HepG2 (cell line): ENCODE measurements around the gene THRB. TPM values are rescaled to one million over a fixed set of nuclear protein-coding genes. Genes with fewer than 3 reads are reported as not detected.
A peak's percentile ranks its signal among the peaks of the same experiment; 100 is the strongest.

ENCODE experiments used
- AFF4 ChIP-seq: sonication (generic); formaldehyde crosslinking; IDR thresholded peaks from 2 replicates; pipeline ENCODE4 v1.4.0; 2020; ENCODE audit warnings: missing genetic modification reagents
- DNMT1 ChIP-seq: sonication (generic); formaldehyde crosslinking; IDR thresholded peaks from 2 replicates; pipeline ENCODE4 v1.5.1; 2020; ENCODE audit warnings: mild to moderate bottlenecking, missing genetic modification reagents
- GFI1 ChIP-seq: sonication (generic); formaldehyde crosslinking; IDR thresholded peaks from 2 replicates; pipeline ENCODE4 v1.5.0; 2020; ENCODE audit warnings: missing genetic modification reagents, mild to moderate bottlenecking, borderline replicate concordance
- HOXA5 ChIP-seq: sonication (generic); formaldehyde crosslinking; IDR thresholded peaks from 2 replicates; pipeline ENCODE4 v1.4.0; 2020; ENCODE audit warnings: missing genetic modification reagents
- IRF2 ChIP-seq: IDR thresholded peaks from 2 replicates; pipeline ENCODE4 v1.6.1; 2018; ENCODE audit warnings: missing genetic modification reagents, missing compliant biosample characterization
- JUNB ChIP-seq: sonication (generic); formaldehyde crosslinking; IDR thresholded peaks from 2 replicates; pipeline ENCODE4 v1.8.0; 2022; ENCODE audit warnings: missing genetic modification reagents, mild to moderate bottlenecking, borderline replicate concordance
- MAFG ChIP-seq: sonication (generic); formaldehyde crosslinking; IDR thresholded peaks from 2 replicates; pipeline ENCODE4 v1.5.1; 2020; ENCODE audit warnings: mild to moderate bottlenecking, missing genetic modification reagents
- MEIS2 ChIP-seq: sonication (generic); formaldehyde crosslinking; IDR thresholded peaks from 2 replicates; pipeline ENCODE4 v1.9.0; 2021; ENCODE audit warnings: mild to moderate bottlenecking, missing genetic modification reagents
- MYC ChIP-seq: sonication (generic); formaldehyde crosslinking; IDR thresholded peaks from 2 replicates; pipeline ENCODE4 v1.9.0; 2021; ENCODE audit warnings: missing genetic modification reagents, borderline replicate concordance
- PHF5A ChIP-seq: IDR thresholded peaks from one replicate; pipeline ENCODE4 v1.6.1; 2018; ENCODE audit warnings: low read depth, missing genetic modification reagents; ENCODE audit not compliant: unreplicated experiment
- POGK ChIP-seq: sonication (generic); formaldehyde crosslinking; conservative IDR thresholded peaks from 2 replicates; pipeline ENCODE4 v1.8.0; 2022; ENCODE audit warnings: mild to moderate bottlenecking, moderate library complexity, missing genetic modification reagents
- RAD21 ChIP-seq: fragments of 450-650 bp; formaldehyde crosslinking; IDR thresholded peaks from 2 replicates; pipeline ENCODE4 v1.5.0; 2020; ENCODE audit warnings: mild to moderate bottlenecking
- SOX5 ChIP-seq: IDR thresholded peaks from 2 replicates; pipeline ENCODE4 v1.6.1; 2016; ENCODE audit warnings: borderline replicate concordance
- ZNF777 ChIP-seq: sonication (generic); formaldehyde crosslinking; IDR thresholded peaks from 2 replicates; pipeline ENCODE4 v1.4.0; 2020; ENCODE audit warnings: missing genetic modification reagents
- ZSCAN9 ChIP-seq: IDR thresholded peaks from 2 replicates; pipeline ENCODE4 v1.6.1; 2016; ENCODE audit warnings: borderline replicate concordance
- polyA plus RNA-seq, 8 experiments: library from polyadenylated mRNA; depleted of rRNA in 3 of 8; stranded (reverse) in 7 of 8; unstranded in 1 of 8; fragments of >200 nt; fragmentation: Illumina TruSeq in 4 of 8; extraction: Trizol in 4 of 8; gene quantifications; 2 replicates each; pipeline versions ENCODE4 v1.2.1 to v1.2.3, GENCODE V29; 2011 to 2016; ENCODE audit warnings: low read depth in 4 of 8, missing spikeins in 1 of 8, mixed read lengths in 1 of 8; ENCODE audit not compliant: insufficient read depth in 1 of 8
- total RNA-seq, 5 experiments: library from RNA; depleted of rRNA; stranded (reverse); fragments of >200 nt; fragmentation: Illumina TruSeq; extraction: Trizol; gene quantifications; 2 replicates each; pipeline ENCODE4 v1.2.3, GENCODE V29; 2016; ENCODE audit warnings: low read depth in 1 of 5
- TF ChIP-seq, protein P1 (sequence below): sonication (generic); formaldehyde crosslinking; conservative IDR thresholded peaks from 2 replicates; pipeline ENCODE4 v1.8.0; 2022; ENCODE audit warnings: low read depth, missing genetic modification reagents

The THRB gene
- total and polyA plus RNA-seq, 2 of the 13 experiments (the other 11 are each of a cell fraction or from before 2014, with no cell fraction given), result 4.7 to 22.7 TPM

DNA sequence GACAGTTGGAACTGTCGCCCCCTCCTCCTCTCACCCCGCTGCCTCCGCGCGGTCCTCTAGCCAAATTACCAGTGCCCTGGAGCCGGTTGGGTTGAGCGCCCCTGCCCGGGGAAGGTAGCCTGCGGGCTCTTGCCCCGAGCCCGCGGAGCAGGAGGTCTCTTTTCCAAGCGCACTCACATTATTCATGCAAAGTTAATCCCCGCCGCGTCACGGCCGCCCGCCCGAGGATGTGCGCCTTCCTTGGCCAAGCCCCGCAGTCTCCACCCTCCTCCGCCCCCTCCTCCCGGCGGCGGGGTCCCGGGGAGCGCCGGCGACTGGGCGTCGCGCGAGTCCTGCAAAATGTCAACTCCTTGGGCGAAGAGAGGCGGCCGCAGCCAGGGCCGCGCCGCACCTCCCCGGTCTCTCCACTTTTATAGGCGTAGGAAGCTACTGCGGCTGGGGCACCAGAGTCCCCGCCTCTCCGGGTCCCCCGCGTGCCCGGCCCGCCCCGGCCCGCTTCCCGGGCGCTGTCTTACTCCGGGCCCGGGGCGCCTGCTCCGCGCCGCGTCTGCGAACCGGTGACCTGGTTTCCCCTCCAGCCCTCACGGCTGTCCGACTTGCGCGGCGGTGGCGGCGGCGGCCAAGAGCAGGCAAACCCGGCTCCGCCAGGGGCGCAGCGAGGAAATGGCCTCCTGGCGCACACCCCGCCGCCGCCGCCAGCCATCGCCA, at the start of gene THRB (continued):
- TF ChIP-seq GFI1 (no peak; the same call in 1 of the 2 replicates), IRF2 (no peak), HOXA5 (peak; percentile 67), DNMT1 (CRISPR knock-in tag) (no peak), PHF5A (CRISPR knock-in tag) (no peak), ZNF777 (CRISPR knock-in tag) (no peak), MYC (CRISPR knock-in tag) (no peak), SOX5 (CRISPR knock-in tag) (no peak), POGK (CRISPR knock-in tag) (no peak), AFF4 (CRISPR knock-in tag) (no peak), RAD21 (CRISPR knock-in tag) (peak; percentile 60), MAFG (no peak), ZSCAN9 (CRISPR knock-in tag) (peak; percentile 33; the same call in 1 of the 2 replicates), MEIS2 (CRISPR knock-in tag) (no peak), JUNB (no peak)
- TF ChIP-seq, protein P1, sequence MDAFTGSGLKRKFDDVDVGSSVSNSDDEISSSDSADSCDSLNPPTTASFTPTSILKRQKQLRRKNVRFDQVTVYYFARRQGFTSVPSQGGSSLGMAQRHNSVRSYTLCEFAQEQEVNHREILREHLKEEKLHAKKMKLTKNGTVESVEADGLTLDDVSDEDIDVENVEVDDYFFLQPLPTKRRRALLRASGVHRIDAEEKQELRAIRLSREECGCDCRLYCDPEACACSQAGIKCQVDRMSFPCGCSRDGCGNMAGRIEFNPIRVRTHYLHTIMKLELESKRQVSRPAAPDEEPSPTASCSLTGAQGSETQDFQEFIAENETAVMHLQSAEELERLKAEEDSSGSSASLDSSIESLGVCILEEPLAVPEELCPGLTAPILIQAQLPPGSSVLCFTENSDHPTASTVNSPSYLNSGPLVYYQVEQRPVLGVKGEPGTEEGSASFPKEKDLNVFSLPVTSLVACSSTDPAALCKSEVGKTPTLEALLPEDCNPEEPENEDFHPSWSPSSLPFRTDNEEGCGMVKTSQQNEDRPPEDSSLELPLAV (CRISPR knock-in tag), result no peak
